AG04450 (cell line): ENCODE measurements around the gene DIPK1C. TPM values are rescaled to one million over a fixed set of nuclear protein-coding genes. Genes with fewer than 3 reads are reported as not detected.

Source experiments
- CTCF ChIA-PET: fragments of 300-600, 350-600 bp; formaldehyde crosslinking; extraction: SDS; loops from one replicate; lab custom pipeline; 2022; ENCODE audit warnings: antibody characterized with exemption, inconsistent platforms; lab: Charles Lee
- POLR2A ChIA-PET: fragments of 350-600 bp; formaldehyde crosslinking; extraction: SDS; loops from one replicate; lab custom pipeline; 2021; ENCODE audit warnings: antibody characterized with exemption, inconsistent platforms; lab: Yijun Ruan, JAX
- DNase-seq: peaks from one replicate; pipeline ENCODE4 v3.0.0-alpha.2; 2011; ENCODE audit warnings: low read depth, low spot score
- H3K27ac ChIP-seq: one replicate; pipeline ENCODE4 v1.5.1; 2012; ENCODE audit warnings: low read depth, low read length, control low read depth
- H3K27me3 ChIP-seq: one replicate; pipeline ENCODE4 v1.6.0; 2012; ENCODE audit warnings: low read length; ENCODE audit not compliant: control insufficient read depth, insufficient read depth
- H3K4me3 ChIP-seq: 2 replicates; pipeline ENCODE4 v1.5.1; 2011; ENCODE audit warnings: mild to moderate bottlenecking, low read depth, low read length, control low read depth
- H3K9me3 ChIP-seq: 2 replicates; pipeline ENCODE4 v1.5.1; 2012; ENCODE audit warnings: low read length; ENCODE audit not compliant: control insufficient read depth, insufficient read depth
- polyA plus RNA-seq: library from polyadenylated mRNA; depleted of rRNA; stranded (reverse); fragments of >200 nt; gene quantifications from 2 replicates; pipeline ENCODE4 v1.2.3, GENCODE V29; 2011
- TF ChIP-seq, protein P1 (sequence below): IDR thresholded peaks from 2 replicates; pipeline ENCODE4 v1.5.1; 2011; ENCODE audit warnings: low read depth, low read length, control low read depth, inconsistent platforms

Gene DIPK1C
- polyA plus RNA-seq, 1 experiment = not detected

DNA sequence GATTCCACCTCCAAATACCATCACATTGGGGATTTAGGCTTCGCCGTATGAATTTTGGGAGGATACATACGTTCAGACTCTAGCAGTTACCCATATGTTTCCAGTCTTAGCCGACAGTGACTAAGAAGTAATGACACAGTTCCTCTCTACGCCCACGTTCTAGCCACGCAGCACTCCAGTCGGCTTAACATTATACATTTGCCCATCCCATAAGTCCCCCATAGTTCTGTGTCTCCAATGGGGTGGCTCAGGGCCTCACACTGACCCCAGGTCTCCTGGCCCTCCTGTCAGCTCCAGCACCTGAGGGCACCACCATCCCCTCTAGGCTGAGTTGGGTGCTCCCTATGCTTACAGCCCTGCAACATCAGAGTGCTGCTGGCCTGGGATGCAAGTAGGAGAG, 20.7 kb upstream of the DIPK1C start:
- peaks cover 5% of the 10 kb centered on the region for H3K27me3 ChIP-seq
- no peak overlapping the region for H3K4me3 ChIP-seq
- no peak overlapping the region for H3K27ac ChIP-seq
- TF ChIP-seq, protein P1, sequence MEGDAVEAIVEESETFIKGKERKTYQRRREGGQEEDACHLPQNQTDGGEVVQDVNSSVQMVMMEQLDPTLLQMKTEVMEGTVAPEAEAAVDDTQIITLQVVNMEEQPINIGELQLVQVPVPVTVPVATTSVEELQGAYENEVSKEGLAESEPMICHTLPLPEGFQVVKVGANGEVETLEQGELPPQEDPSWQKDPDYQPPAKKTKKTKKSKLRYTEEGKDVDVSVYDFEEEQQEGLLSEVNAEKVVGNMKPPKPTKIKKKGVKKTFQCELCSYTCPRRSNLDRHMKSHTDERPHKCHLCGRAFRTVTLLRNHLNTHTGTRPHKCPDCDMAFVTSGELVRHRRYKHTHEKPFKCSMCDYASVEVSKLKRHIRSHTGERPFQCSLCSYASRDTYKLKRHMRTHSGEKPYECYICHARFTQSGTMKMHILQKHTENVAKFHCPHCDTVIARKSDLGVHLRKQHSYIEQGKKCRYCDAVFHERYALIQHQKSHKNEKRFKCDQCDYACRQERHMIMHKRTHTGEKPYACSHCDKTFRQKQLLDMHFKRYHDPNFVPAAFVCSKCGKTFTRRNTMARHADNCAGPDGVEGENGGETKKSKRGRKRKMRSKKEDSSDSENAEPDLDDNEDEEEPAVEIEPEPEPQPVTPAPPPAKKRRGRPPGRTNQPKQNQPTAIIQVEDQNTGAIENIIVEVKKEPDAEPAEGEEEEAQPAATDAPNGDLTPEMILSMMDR = no peak
- no peak for DNase-seq
- ChIA-PET CTCF (interaction anchor here (1.4 kb wide), 1 partner anchor 12 kb away, joined by 3 read pairs; no protein-coding TSS in a partner anchor), POLR2A (no interaction called here)
- H3K9me3 ChIP-seq = no peaks in the 10 kb centered on the region

- no peak overlapping the region for H3K27ac ChIP-seq
- no peak for DNase-seq
- H3K27me3 ChIP-seq = peaks cover 5% of the 10 kb centered on the region
- TF ChIP-seq, protein P1 = peak; percentile 80
- POLR2A ChIA-PET = no interaction called here
- H3K4me3 ChIP-seq = no peak overlapping the region
- no peaks in the 10 kb centered on the region for H3K9me3 ChIP-seq
- CTCF ChIA-PET = interaction anchor here (0.6 to 1.7 kb wide), 6 partner anchors 9 to 1605 kb away, joined by 3 to 7 read pairs (median 4); no protein-coding TSS in a partner anchor
These were observed 19.0 kb upstream of the DIPK1C start for GRCh38 chr18:74476140-74476539.

DNA sequence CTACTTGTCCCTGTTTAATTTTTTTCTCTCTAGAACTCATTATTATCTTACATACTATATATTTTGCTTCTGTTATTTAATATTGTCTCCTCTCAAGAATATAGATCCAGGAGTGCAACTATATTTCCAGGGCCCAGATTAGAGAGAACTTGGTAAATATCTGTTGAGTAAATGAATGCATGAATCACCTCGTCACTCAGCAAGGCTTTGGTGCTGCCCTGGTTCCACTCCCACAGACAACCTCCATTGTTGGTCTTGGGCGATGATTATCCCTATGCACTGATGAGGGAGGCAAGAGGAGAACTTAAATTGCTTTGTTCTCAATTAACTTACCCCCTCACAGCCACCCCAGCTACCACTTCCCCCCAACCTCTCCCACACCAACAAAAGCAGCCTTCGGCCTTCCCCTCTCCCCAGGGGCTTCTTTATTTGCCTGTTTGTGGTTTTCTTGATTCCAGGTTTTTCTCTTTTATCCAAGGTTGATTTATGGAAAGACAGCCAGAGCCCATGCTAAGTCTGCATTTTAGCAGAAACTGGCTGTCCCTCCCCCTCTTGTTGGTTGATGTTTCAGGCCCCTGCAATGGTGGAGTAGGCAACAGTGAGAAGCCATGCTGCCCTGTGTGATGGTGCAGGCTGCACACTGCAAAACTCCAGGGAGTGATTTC, 17.0 kb upstream of the DIPK1C start:
- ChIA-PET POLR2A (no interaction called here), CTCF (no interaction called here)
- Histone ChIP-seq H3K4me3 (no peak overlapping the region), H3K27ac (no peak overlapping the region), H3K9me3 (no peaks in the 10 kb centered on the region), H3K27me3 (peaks cover 5% of the 10 kb centered on the region)
- no peak for DNase-seq
- TF ChIP-seq, protein P1 = no peak

- no peak for DNase-seq
- TF ChIP-seq, protein P1 = no peak
- Histone ChIP-seq H3K27ac (no peak overlapping the region), H3K27me3 (no peaks in the 10 kb centered on the region), H3K4me3 (no peak overlapping the region), H3K9me3 (no peaks in the 10 kb centered on the region)
- CTCF ChIA-PET = no interaction called here
- POLR2A ChIA-PET = no interaction called here
These were observed 15.2 kb upstream of the DIPK1C start for GRCh38 chr18:74472312-74472711.

DNA sequence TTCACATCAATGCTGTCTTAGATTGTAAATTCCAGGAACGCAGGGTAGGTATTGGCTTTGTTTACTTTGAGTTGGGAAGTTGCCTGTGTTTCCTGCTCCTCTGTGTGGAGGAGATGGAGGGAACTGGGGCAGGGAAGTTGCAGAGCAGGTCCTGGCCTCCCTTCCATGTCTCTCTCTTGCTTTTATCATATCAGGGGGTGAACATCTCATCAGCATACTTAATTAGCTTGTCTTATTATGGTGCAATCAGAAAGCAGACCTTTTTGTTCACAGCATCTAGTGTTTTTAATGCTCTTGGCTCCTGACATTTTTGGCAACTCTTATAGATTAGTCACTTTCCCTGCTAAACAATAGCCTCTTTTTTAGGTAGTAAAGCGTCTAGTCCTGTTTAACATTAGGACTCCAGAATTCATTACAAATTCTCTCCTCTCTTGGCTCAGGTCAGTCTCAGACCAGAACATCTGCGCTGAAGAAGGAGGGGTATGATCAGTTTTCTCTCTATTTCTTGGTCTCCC, 11.5 kb upstream of the DIPK1C start:
- Histone ChIP-seq H3K4me3 (no peak overlapping the region), H3K9me3 (no peaks in the 10 kb centered on the region), H3K27ac (no peak overlapping the region), H3K27me3 (peaks cover 3% of the 10 kb centered on the region)
- TF ChIP-seq, protein P1 = no peak
- CTCF ChIA-PET = no interaction called here
- no peak for DNase-seq
- POLR2A ChIA-PET = no interaction called here
